Activated naive CD4-positive, alpha-beta T cell treated with anti-CD3 and anti-CD28 coated beads for 36 hours (primary cell): Measurements from ENCODE around the gene RNF152. TPM values are rescaled to one million over a fixed set of nuclear protein-coding genes. Genes with fewer than 3 reads are reported as not detected.

ENCODE experiments used
- CTCF ChIA-PET: fragments of 350-600 bp; sonication (Branson Sonifier 250); formaldehyde crosslinking; loops from one replicate; lab custom pipeline; 2021; ENCODE audit warnings: antibody characterized with exemption; lab: Charles Lee
- DNase-seq: peaks from one replicate; pipeline ENCODE4 v3.0.0-alpha.2; 2020
- H3K27ac Mint-ChIP-seq: one replicate; pipeline ENCODE4 v1.8.0; 2021; ENCODE audit warnings: mild to moderate bottlenecking, mixed read lengths
- H3K27me3 Mint-ChIP-seq: one replicate; pipeline ENCODE4 v1.8.0; 2021; ENCODE audit warnings: low read depth, mixed read lengths
- H3K36me3 Mint-ChIP-seq: one replicate; pipeline ENCODE4 v1.8.0; 2021; ENCODE audit warnings: low read depth, mixed read lengths
- H3K4me1 Mint-ChIP-seq: one replicate; pipeline ENCODE4 v1.8.0; 2021; ENCODE audit warnings: low read depth, mixed read lengths
- H3K4me3 Mint-ChIP-seq: one replicate; pipeline ENCODE4 v1.8.0; 2021; ENCODE audit warnings: mild to moderate bottlenecking, moderate library complexity, mixed read lengths
- H3K9me3 Mint-ChIP-seq: one replicate; pipeline ENCODE4 v1.8.0; 2021; ENCODE audit warnings: mixed read lengths
- intact Hi-C: fragments of 100-400 bp; cut with micrococcal nuclease; formaldehyde crosslinking; loops from one replicate; pipeline ENCODE4 v1.15.1; 2023
- total RNA-seq, 2 experiments: library from RNA; stranded (reverse); gene quantifications; one replicate each; pipeline ENCODE4 v1.2.3, GENCODE V29; 2021

RNF152 gene
- total RNA-seq, 2 experiments from 2014 or later = 0.10 to 0.17 TPM

DNA sequence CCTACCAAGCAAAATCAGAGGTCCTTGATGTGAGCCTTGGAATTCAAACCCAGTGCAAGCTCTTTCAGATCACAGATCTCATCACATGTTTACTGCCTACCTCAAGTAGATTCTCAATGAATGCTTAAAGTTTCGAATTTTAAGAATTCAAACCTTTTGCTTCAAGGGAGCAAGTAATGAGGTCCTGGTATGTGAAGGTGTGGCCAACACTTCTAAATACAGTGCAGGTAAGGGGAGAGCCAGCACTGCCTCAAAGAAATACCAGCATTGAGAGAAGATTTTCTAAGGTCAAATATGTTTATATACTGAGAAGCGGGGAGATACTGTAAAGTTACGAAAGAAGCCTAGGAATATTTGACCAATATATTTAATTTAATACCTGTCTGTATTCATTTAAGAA lies 19.7 kb upstream of the RNF152 start:
- Mint-ChIP-seq H3K9me3 (no peaks in the 10 kb centered on the region), H3K4me3 (no peak overlapping the region), H3K27ac (no peak overlapping the region), H3K27me3 (no peaks in the 10 kb centered on the region), H3K36me3 (no peaks in the 10 kb centered on the region), H3K4me1 (peaks cover 2% of the 10 kb centered on the region)
- CTCF ChIA-PET = interaction anchor here (0.6 kb wide), 1 partner anchor 11 kb away, joined by 3 read pairs; no protein-coding TSS in a partner anchor
- DNase-seq = no peak
- intact Hi-C loops = no loop called here

- H3K27me3 Mint-ChIP-seq = no peaks in the 10 kb centered on the region
- H3K27ac Mint-ChIP-seq = no peak overlapping the region
- no peak for DNase-seq
- H3K4me1 Mint-ChIP-seq = no peaks in the 10 kb centered on the region
- no peak overlapping the region for H3K4me3 Mint-ChIP-seq
- intact Hi-C loops = no loop called here
- CTCF ChIA-PET = interaction anchor here (0.6 kb wide), 1 partner anchor 32 kb away, joined by 3 read pairs; no protein-coding TSS in a partner anchor
- H3K9me3 Mint-ChIP-seq = no peaks in the 10 kb centered on the region
- no peaks in the 10 kb centered on the region for H3K36me3 Mint-ChIP-seq
These were observed 17.3 kb upstream of the RNF152 start for GRCh38 chr18:61910101-61910500.

DNA sequence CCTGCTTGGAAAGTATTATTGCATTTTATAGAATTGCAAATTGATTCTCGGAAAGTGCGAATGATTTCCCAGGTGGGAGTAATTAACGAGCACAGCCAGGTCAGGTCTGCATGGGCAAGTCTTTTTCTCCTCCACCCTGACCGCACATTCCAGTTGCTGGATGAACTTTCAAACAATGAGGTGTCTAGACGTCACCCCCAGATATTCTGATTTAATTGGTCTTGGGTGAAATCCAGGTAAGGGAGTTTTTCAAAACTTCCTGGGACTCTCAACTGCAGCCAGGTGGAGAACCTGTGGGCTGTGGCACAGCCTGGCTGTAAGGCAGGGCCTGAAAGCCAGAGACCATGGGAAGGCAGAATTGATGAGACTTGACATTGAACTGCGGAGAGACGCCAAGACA lies 15.9 kb upstream of the RNF152 start:
- no peak for DNase-seq
- no peak overlapping the region for H3K27ac Mint-ChIP-seq
- no peaks in the 10 kb centered on the region for H3K4me1 Mint-ChIP-seq
- peaks cover 2% of the 10 kb centered on the region for H3K27me3 Mint-ChIP-seq
- no peaks in the 10 kb centered on the region for H3K36me3 Mint-ChIP-seq
- intact Hi-C loops = no loop called here
- no peaks in the 10 kb centered on the region for H3K9me3 Mint-ChIP-seq
- no peak overlapping the region for H3K4me3 Mint-ChIP-seq
- CTCF ChIA-PET = interaction anchor here (0.6 kb wide), 1 partner anchor 1603 kb away, joined by 4 read pairs; no protein-coding TSS in a partner anchor

GRCh38 chr18:61901323-61901986 lies 8.6 kb upstream of the RNF152 start:
- H3K27me3 Mint-ChIP-seq = peaks cover 19% of the 10 kb centered on the region
- no peaks in the 10 kb centered on the region for H3K4me1 Mint-ChIP-seq
- peak; percentile 43 for DNase-seq
- no peak overlapping the region for H3K4me3 Mint-ChIP-seq
- intact Hi-C loops = no loop called here
- no peaks in the 10 kb centered on the region for H3K36me3 Mint-ChIP-seq
- no peak overlapping the region for H3K27ac Mint-ChIP-seq
- CTCF ChIA-PET = interaction anchor here (0.6 to 1.4 kb wide), 9 partner anchors 11 to 443 kb away, joined by 3 to 8 read pairs (median 3); no protein-coding TSS in a partner anchor
- H3K9me3 Mint-ChIP-seq = no peaks in the 10 kb centered on the region

- peaks cover 19% of the 10 kb centered on the region for H3K27me3 Mint-ChIP-seq
These were observed 7.9 kb upstream of the RNF152 start for GRCh38 chr18:61900504-61901281.

GRCh38 chr18:61898640-61899101 lies 5.9 kb upstream of the RNF152 start:
- H3K27me3 Mint-ChIP-seq = peaks cover 22% of the 10 kb centered on the region

More at GRCh38 chr18:61900504-61901281, 7.9 kb upstream of the RNF152 start:
- H3K27ac Mint-ChIP-seq = no peak overlapping the region
- DNase-seq = no peak
- no peak overlapping the region for H3K4me3 Mint-ChIP-seq
- H3K4me1 Mint-ChIP-seq = no peaks in the 10 kb centered on the region
- intact Hi-C loops = no loop called here
- no peaks in the 10 kb centered on the region for H3K9me3 Mint-ChIP-seq
- H3K36me3 Mint-ChIP-seq = no peaks in the 10 kb centered on the region
- CTCF ChIA-PET = interaction anchor here (0.6 to 1.4 kb wide), 9 partner anchors 12 to 442 kb away, joined by 3 to 8 read pairs (median 3); no protein-coding TSS in a partner anchor

GRCh38 chr18:61896757-61897156 lies 4.0 kb upstream of the RNF152 start:
- Mint-ChIP-seq H3K4me3 (no peak overlapping the region), H3K27ac (no peak overlapping the region), H3K36me3 (no peaks in the 10 kb centered on the region), H3K4me1 (peaks cover 6% of the 10 kb centered on the region), H3K27me3 (peaks cover 29% of the 10 kb centered on the region), H3K9me3 (no peaks in the 10 kb centered on the region)
- no peak for DNase-seq
- intact Hi-C loops = loop anchor here (10.0 kb wide), 1 partner anchor 1912 kb away; no protein-coding TSS in a partner anchor
- CTCF ChIA-PET = interaction anchor here (0.7 kb wide), 1 partner anchor 245 kb away, joined by 5 read pairs; no protein-coding TSS in a partner anchor

More at GRCh38 chr18:61898640-61899101, 5.9 kb upstream of the RNF152 start:
- Mint-ChIP-seq H3K36me3 (no peaks in the 10 kb centered on the region), H3K4me3 (no peak overlapping the region), H3K4me1 (peaks cover 2% of the 10 kb centered on the region), H3K27ac (no peak overlapping the region), H3K9me3 (no peaks in the 10 kb centered on the region)
- CTCF ChIA-PET = interaction anchor here (0.9 kb wide), 1 partner anchor 203 kb away, joined by 3 read pairs; no protein-coding TSS in a partner anchor
- DNase-seq = no peak
- intact Hi-C loops = loop anchor here (10.0 kb wide), 1 partner anchor 1914 kb away; no protein-coding TSS in a partner anchor

GRCh38 chr18:61896118-61896517 lies 3.3 kb upstream of the RNF152 start:
- Mint-ChIP-seq H3K4me3 (no peak overlapping the region), H3K27me3 (peaks cover 28% of the 10 kb centered on the region), H3K27ac (no peak overlapping the region), H3K4me1 (peaks cover 6% of the 10 kb centered on the region), H3K9me3 (no peaks in the 10 kb centered on the region), H3K36me3 (no peaks in the 10 kb centered on the region)
- CTCF ChIA-PET = interaction anchor here (0.6 to 0.7 kb wide), 2 partner anchors 235 to 246 kb away, joined by 3 to 5 read pairs; no protein-coding TSS in a partner anchor
- no peak for DNase-seq
- intact Hi-C loops = loop anchor here (10.0 kb wide), 1 partner anchor 1911 kb away; no protein-coding TSS in a partner anchor

- Mint-ChIP-seq H3K9me3 (no peaks in the 10 kb centered on the region), H3K4me1 (peaks cover 6% of the 10 kb centered on the region), H3K4me3 (peak overlapping the region; percentile 68), H3K27ac (no peak overlapping the region), H3K36me3 (no peaks in the 10 kb centered on the region), H3K27me3 (peaks cover 28% of the 10 kb centered on the region)
- CTCF ChIA-PET = no interaction called here
- DNase-seq = no peak
- intact Hi-C loops = loop anchor here (1.0 to 10.0 kb wide), 8 partner anchors 57 to 1910 kb away; partner anchors contain the start of genes PIGN and RELCH
These were observed 2.1 kb upstream of the RNF152 start for GRCh38 chr18:61894751-61895524.

DNA sequence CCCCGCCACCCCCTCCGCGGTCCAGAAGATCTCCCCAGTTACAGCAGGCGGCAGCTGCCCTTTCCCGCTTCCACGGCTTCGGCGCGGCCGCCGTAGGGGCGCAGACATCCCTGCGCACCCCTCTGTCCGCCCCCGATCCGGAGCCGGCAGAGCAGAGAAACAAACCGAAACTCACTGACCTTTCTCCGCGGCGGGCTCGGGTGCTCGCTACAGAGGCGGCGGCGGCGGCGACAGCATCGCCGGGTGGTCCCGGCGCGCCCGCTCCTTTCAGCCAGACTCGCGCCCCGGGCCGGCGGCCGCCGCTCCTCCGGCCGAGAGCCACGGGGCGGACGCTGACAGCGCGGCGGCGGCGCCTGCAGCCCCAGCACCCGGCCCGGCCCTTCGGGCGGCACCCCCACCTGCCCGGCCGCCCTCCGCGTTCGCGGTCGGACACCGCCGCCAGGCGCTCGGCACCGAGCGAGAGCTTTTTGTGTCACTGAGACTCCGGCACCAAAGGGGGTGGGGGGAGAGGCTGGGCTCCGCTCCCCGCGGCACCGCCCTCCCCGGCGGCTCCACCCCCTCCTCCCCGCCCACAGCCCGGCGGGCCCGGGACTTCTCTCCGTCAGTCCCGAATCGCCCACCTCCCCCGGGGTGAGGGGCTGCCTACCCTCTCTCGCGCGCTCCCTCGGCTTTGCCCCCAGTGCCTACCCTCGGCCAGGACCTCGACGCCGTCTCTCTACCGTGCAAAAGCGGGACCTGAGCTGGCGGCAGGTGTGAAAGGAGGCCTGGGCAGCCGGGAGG lies 1.4 kb upstream of the RNF152 start:
- H3K27ac Mint-ChIP-seq = no peak overlapping the region
- H3K4me3 Mint-ChIP-seq = peak overlapping the region; percentile 75
- intact Hi-C loops = loop anchor here (1.0 to 10.0 kb wide), 8 partner anchors 58 to 1909 kb away; partner anchors contain the start of genes PIGN and RELCH
- H3K4me1 Mint-ChIP-seq = peaks cover 6% of the 10 kb centered on the region
- peaks cover 28% of the 10 kb centered on the region for H3K27me3 Mint-ChIP-seq
- no peaks in the 10 kb centered on the region for H3K36me3 Mint-ChIP-seq
- H3K9me3 Mint-ChIP-seq = no peaks in the 10 kb centered on the region
- CTCF ChIA-PET = interaction anchor here (0.6 to 0.9 kb wide), 3 partner anchors 33 to 389 kb away, joined by 3 to 5 read pairs (median 4); no protein-coding TSS in a partner anchor
- peak; percentile 81 for DNase-seq
